MM.1S (cell line): ENCODE measurements around the gene SERPINI1.

Experiments
- DNase-seq: peaks from one replicate; pipeline ENCODE4 v3.0.0-alpha.2; 2015
- H2AFZ ChIP-seq: fragments of 300-600 bp; sonication (generic); 2 replicates; pipeline ENCODE4 v1.6.0; 2016; ENCODE audit warnings: antibody characterized with exemption, low read length
- H3F3A ChIP-seq: fragments of 300-600 bp; sonication (generic); 2 replicates; pipeline ENCODE4 v1.6.1; 2016; ENCODE audit warnings: mild to moderate bottlenecking, antibody characterized with exemption, low read length, moderate library complexity, mixed read lengths; ENCODE audit not compliant: insufficient read depth
- H3K27ac ChIP-seq: fragments of 300-600 bp; sonication (generic); 2 replicates; pipeline ENCODE4 v1.5.1; 2016; ENCODE audit warnings: mild to moderate bottlenecking, low read length
- H3K27me3 ChIP-seq: fragments of 300-600 bp; sonication (generic); replicated peaks from 2 replicates; pipeline ENCODE4 v1.6.0; 2016; ENCODE audit warnings: low read length; ENCODE audit not compliant: insufficient read depth
- H3K36me3 ChIP-seq: fragments of 300-600 bp; sonication (generic); replicated peaks from 2 replicates; pipeline ENCODE4 v1.6.1; 2016; ENCODE audit warnings: mild to moderate bottlenecking, low read length, mixed read lengths; ENCODE audit not compliant: insufficient read depth
- H3K4me1 ChIP-seq: fragments of 300-600 bp; sonication (generic); 2 replicates; pipeline ENCODE4 v1.6.1; 2016; ENCODE audit warnings: low read length, mixed read lengths
- H3K4me2 ChIP-seq: fragments of 300-600 bp; sonication (generic); 2 replicates; pipeline ENCODE4 v1.6.0; 2016; ENCODE audit warnings: low read depth, low read length
- H3K4me3 ChIP-seq: fragments of 300-600 bp; sonication (generic); 2 replicates; pipeline ENCODE4 v1.5.1; 2016; ENCODE audit warnings: low read length, mixed read lengths
- H3K79me2 ChIP-seq: fragments of 300-600 bp; sonication (generic); 2 replicates; pipeline ENCODE4 v1.6.1; 2016; ENCODE audit warnings: mixed run types, low read length, mixed read lengths
- H3K9ac ChIP-seq: fragments of 300-600 bp; sonication (generic); 2 replicates; pipeline ENCODE4 v1.6.1; 2016; ENCODE audit warnings: low read length, mixed read lengths
- H3K9me2 ChIP-seq: fragments of 300-600 bp; sonication (generic); replicated peaks from 2 replicates; pipeline ENCODE4 v1.6.1; 2016; ENCODE audit warnings: mild to moderate bottlenecking, low read length, mixed read lengths; ENCODE audit not compliant: insufficient read depth
- H3K9me3 ChIP-seq: fragments of 300-600 bp; sonication (generic); replicated peaks from 2 replicates; pipeline ENCODE4 v1.6.1; 2016; ENCODE audit warnings: mild to moderate bottlenecking, low read length, mixed read lengths; ENCODE audit not compliant: insufficient read depth
- H4K20me1 ChIP-seq: fragments of 300-600 bp; sonication (generic); 2 replicates; pipeline ENCODE4 v1.6.1; 2016; ENCODE audit warnings: mild to moderate bottlenecking, low read length, moderate library complexity, mixed read lengths; ENCODE audit not compliant: insufficient read depth
- EZH2 ChIP-seq: fragments of 300-600 bp; sonication (generic); optimal IDR thresholded peaks from 2 replicates; pipeline ENCODE3; 2017; ENCODE audit warnings: low read depth, mild to moderate bottlenecking, antibody characterized with exemption, low read length, mixed read lengths
- EZH2phosphoT487 ChIP-seq: fragments of 300-600 bp; sonication (generic); IDR thresholded peaks from 2 replicates; pipeline ENCODE4 v1.6.1; 2018; ENCODE audit warnings: antibody characterized with exemption, low read length
- TF ChIP-seq, protein P1 (sequence below): fragments of 300-600 bp; sonication (generic); IDR thresholded peaks from 2 replicates; pipeline ENCODE4 v1.5.1; 2016; ENCODE audit warnings: antibody characterized with exemption, low read length, mixed read lengths

Gene SERPINI1

DNA sequence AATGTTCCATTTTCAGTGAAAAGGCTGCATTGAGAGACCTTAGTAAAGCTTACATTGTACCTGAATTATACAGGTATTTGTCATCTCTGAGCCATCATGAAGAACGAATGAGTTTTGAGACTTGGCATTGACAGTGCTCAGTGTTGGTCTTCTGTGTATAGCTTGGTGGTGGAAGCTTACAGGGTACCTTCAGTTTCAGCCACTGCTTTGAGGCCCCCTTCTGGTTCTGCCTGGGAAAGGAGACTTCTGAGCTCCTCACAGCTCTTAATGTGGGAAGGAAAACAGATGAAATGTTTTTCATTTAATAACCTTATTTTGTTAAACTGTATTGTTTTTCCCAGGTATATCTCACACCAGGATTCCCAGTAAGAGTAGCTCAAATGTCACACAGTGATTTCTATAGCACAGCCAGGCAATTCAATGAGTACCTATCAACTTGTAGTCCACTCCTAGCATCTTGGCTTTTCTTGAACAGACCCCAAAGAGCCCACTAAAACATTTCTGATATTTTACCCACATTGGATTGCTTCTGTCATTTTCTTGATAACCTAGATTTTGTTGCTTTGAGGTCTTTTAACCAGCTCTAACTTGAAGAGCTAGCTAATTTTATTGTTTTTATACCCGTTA lies 5.6 kb downstream of the SERPINI1 start:
- no peak overlapping the region for H2AFZ ChIP-seq
- no peaks in the 10 kb centered on the region for H4K20me1 ChIP-seq
- TF ChIP-seq, protein P1, sequence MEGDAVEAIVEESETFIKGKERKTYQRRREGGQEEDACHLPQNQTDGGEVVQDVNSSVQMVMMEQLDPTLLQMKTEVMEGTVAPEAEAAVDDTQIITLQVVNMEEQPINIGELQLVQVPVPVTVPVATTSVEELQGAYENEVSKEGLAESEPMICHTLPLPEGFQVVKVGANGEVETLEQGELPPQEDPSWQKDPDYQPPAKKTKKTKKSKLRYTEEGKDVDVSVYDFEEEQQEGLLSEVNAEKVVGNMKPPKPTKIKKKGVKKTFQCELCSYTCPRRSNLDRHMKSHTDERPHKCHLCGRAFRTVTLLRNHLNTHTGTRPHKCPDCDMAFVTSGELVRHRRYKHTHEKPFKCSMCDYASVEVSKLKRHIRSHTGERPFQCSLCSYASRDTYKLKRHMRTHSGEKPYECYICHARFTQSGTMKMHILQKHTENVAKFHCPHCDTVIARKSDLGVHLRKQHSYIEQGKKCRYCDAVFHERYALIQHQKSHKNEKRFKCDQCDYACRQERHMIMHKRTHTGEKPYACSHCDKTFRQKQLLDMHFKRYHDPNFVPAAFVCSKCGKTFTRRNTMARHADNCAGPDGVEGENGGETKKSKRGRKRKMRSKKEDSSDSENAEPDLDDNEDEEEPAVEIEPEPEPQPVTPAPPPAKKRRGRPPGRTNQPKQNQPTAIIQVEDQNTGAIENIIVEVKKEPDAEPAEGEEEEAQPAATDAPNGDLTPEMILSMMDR: peak; percentile 74
- TF ChIP-seq EZH2: no peak
- no peak for TF ChIP-seq EZH2phosphoT487
- peaks cover 38% of the 10 kb centered on the region for H3K79me2 ChIP-seq
- H3K9ac ChIP-seq: no peak overlapping the region
- peaks cover 17% of the 10 kb centered on the region for H3K4me1 ChIP-seq
- no peaks in the 10 kb centered on the region for H3K27me3 ChIP-seq
- H3K27ac ChIP-seq: no peak overlapping the region
- H3K36me3 ChIP-seq: no peaks in the 10 kb centered on the region
- H3K4me3 ChIP-seq: no peak overlapping the region
- 0 out of 2 replicates have a peak, but pooled peaks cover 4% of the 10 kb centered on the region for H3F3A ChIP-seq
- DNase-seq: peak; percentile 68
- H3K9me2 ChIP-seq: no peaks in the 10 kb centered on the region
- H3K4me2 ChIP-seq: no peak overlapping the region
- H3K9me3 ChIP-seq: no peaks in the 10 kb centered on the region

DNA sequence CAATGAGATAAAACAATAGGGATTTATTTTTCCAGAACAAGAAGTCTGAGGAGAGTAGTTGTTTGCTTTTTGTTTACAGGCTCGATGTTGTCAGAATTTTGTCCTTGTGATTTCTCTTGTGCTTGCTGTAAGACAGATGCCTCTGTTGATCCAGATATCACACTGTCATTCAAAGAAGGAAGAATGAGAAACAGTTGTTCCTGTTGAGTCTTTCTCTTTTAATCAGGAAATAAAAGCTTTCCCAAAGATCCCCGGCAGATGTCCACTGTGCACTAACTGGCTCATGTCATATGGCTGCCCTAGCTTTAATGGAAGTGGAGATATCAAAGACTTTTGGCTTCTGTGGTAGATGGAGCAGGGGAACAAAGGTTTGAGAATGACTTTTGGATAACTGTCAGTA lies 6.8 kb downstream of the SERPINI1 start:
- Histone ChIP-seq H3F3A (no peaks in the 10 kb centered on the region), H3K9me2 (no peaks in the 10 kb centered on the region), H3K9me3 (no peaks in the 10 kb centered on the region), H3K27me3 (no peaks in the 10 kb centered on the region), H3K4me1 (peaks cover 18% of the 10 kb centered on the region), H4K20me1 (no peaks in the 10 kb centered on the region), H3K4me2 (no peak overlapping the region), H3K4me3 (no peak overlapping the region), H3K79me2 (peaks cover 25% of the 10 kb centered on the region), H3K36me3 (no peaks in the 10 kb centered on the region), H3K27ac (no peak overlapping the region), H2AFZ (no peak overlapping the region), H3K9ac (no peak overlapping the region)
- TF ChIP-seq, protein P1: no peak
- TF ChIP-seq EZH2 (no peak), EZH2phosphoT487 (no peak)
- no peak for DNase-seq

DNA sequence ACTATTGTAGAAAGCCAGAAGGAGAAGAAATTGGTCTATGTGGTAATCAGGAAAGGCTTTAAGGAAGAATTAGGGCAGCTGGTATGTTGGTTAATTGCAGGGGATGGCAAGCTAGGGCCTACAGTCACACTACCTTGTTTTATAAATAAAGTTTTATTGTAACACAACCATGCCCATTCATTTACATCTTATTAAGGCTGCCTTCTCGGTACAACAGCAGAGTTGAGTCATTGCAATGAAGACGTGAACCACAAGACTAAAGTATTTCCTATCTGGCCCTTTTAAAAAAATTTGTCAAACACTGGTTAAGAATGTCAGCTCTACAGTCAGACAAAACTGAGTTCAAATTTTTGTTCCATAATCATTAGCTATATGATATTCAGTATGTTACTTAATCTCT lies 8.3 kb downstream of the SERPINI1 start:
- no peak overlapping the region for H3K27ac ChIP-seq

DNA sequence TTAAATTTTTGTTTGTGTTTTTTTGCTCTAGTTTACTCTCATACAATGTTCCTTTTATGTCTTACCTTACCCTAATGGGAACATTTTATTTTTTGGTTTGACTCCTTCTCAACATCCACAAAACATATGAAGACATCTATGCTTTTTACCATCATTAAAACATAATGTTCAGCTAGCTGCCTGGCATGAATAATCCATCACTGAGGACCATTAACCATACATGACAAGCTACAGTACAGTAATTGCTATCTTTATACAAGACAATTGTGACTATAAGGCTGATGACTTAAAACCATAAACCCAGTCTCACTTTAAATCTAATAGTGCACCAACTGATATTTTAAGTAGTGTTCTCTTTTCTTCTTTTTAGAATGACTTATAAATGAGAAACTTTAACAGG lies 13.7 kb downstream of the SERPINI1 start:
- Histone ChIP-seq H3K4me3 (no peak overlapping the region), H2AFZ (no peak overlapping the region), H3F3A (no peaks in the 10 kb centered on the region), H3K9me2 (no peaks in the 10 kb centered on the region), H4K20me1 (no peaks in the 10 kb centered on the region), H3K27ac (no peak overlapping the region), H3K36me3 (no peaks in the 10 kb centered on the region), H3K9ac (no peak overlapping the region), H3K4me2 (0 out of 2 replicates have a peak overlapping the region, but pooled peaks have one; percentile 52), H3K79me2 (no peaks in the 10 kb centered on the region), H3K27me3 (no peaks in the 10 kb centered on the region), H3K9me3 (no peaks in the 10 kb centered on the region), H3K4me1 (peaks cover 35% of the 10 kb centered on the region)
- TF ChIP-seq EZH2phosphoT487 (no peak), EZH2 (no peak)
- TF ChIP-seq, protein P1: no peak
- no peak for DNase-seq

More for the DNA sequence above, 8.3 kb downstream of the SERPINI1 start:
- no peak for TF ChIP-seq EZH2phosphoT487
- Histone ChIP-seq H3K9ac (no peak overlapping the region), H3K4me3 (no peak overlapping the region), H3K9me2 (no peaks in the 10 kb centered on the region), H3K36me3 (no peaks in the 10 kb centered on the region), H3K4me2 (no peak overlapping the region), H3F3A (no peaks in the 10 kb centered on the region), H3K4me1 (peaks cover 18% of the 10 kb centered on the region), H3K27me3 (no peaks in the 10 kb centered on the region), H3K79me2 (peaks cover 16% of the 10 kb centered on the region), H3K9me3 (no peaks in the 10 kb centered on the region), H4K20me1 (no peaks in the 10 kb centered on the region), H2AFZ (no peak overlapping the region)
- no peak for DNase-seq
